ENCODE data around the gene SRCIN1. TPM values are rescaled to one million over a fixed set of nuclear protein-coding genes. Genes with fewer than 3 reads are reported as not detected.

The SRCIN1 gene
- total RNA-seq, 1 donor from 2014 or later, result 0.20 TPM

DNA sequence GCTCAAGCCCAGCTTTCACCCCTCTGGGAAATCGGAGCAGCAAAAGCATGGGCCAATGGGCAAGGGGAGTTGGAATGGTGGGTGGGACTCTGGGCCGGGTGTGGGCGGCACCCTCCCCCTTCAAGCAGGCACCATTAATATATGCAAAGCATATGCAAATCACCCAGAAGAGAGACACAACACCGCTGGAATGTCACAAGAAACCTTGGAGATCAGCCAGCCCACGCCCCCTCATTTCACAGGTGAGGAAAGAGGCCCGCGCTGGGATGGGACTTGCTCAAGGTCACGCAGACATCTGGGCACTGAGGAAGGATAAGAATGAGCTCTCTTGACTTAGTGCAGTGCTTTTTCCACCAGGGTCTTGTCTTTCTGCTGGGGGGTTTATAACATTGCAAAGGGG lies 4.8 kb downstream of the SRCIN1 start:
- no peak for DNase-seq (ENCODE audit: low read depth, low spot score)

DNA sequence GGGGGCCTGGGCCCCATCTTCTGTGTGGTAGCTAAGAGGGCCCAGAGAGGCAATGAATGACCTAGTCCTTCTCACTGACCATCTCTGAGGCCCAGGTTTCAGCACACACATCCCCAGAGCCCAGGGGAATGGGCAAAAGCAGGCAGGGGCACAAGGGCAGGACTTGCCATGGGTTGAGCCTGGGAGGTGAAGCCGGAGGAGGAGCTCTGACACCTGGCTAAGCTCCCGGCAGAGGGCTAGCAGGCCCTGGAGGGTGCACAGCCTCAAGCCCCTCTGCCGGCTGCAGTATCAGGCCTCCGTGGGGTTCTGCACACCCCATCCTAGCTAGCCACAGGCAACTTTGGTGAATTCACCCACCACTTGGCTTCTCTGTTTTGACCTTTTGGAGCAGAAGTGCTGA lies 5.3 kb downstream of the SRCIN1 start:
- DNase-seq (ENCODE audit: low read depth, low spot score), result no peak

DNA sequence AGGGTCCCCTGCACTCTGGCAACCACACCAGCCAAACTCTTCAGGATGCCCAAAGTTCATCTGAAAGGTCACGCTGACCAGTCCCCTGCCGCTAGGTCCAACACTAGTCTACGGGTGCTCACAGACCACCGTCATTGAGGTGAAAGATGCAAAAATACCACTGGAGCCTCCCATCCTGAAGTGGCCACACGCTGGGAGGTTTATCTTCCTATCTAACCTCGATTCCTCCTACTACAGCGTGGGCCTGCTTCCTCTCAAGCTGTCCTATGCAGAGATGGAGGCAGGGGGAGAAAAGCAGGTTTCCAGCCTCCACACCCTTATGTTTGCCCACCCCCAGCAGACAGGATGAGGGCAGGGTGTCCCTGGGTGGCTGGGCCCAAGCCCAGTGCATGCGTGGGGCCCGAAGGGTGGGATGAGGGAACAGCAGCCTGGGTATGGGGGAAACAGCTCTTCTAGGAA lies 6.3 kb downstream of the SRCIN1 start:
- no peak for DNase-seq (ENCODE audit: low read depth, low spot score)

GRCh38 chr17:38598995-38599394 lies 6.8 kb downstream of the SRCIN1 start:
- no peak for DNase-seq (ENCODE audit: low read depth, low spot score)

DNA sequence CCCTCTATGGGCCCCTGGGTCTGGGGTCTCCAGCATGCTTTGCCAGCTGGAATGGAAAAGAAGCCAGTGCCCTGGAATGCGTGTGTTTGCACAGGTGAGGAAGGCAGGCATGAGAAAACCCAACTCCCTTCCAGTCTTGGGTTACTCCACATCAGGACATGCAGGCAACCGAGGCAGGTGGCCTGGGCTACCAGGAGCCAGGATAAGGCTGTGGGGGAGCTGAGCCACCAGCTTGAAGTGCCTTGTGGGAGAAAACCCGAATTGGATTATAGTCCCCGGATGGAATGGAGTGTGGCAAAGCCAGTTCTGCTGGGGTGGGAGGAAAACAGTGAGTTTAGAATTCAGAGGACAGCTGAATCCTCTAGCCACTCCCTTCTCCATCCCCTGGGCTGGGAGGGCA lies 7.2 kb downstream of the SRCIN1 start:
- DNase-seq (ENCODE audit: low read depth, low spot score), result no peak

DNA sequence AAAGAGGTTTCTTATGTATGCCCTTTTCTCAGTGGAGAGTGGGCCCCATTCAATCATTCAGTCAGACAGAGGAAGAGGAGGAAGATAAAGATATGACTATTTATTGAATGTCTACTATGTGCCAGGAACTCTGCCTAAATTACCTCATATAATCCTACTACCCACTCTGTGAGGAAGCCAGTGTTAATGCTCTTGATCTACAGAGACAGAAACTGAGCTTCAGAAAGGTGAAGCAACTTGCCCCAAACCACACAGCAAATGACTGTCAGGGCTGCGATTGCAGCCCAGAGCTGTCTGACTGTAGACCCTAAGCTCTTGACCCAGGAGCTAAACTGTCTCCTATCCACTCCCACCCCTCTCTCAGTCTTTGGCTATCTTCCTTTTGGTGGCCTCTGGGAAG lies 8.4 kb downstream of the SRCIN1 start:
- no peak for DNase-seq (ENCODE audit: low read depth, low spot score)

GRCh38 chr17:38596651-38597050 lies 9.1 kb downstream of the SRCIN1 start:
- no peak for DNase-seq (ENCODE audit: low read depth, low spot score)

GRCh38 chr17:38595892-38596291 lies 9.9 kb downstream of the SRCIN1 start:
- no peak for DNase-seq (ENCODE audit: low read depth, low spot score)

DNA sequence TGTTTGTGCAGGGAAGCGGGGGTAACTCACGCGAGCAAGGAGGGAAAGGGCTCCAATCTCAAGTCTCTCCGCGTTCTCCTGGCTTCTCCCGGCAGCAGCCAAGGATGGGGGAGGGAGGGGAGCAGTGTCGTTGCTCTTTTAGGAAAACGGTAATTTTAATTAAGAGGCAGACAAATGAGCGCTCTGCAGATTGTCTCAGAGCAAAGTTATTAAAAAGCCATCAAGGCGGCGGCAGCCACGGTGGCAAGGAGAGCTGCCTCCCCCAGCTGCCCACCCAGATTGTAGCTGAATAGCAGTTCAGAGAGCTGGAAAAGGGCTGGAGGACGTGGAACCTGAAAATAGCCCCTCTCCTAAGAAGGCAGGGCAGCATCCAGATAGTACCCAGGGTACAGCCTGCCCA lies 11.6 kb downstream of the SRCIN1 start:
- DNase-seq (ENCODE audit: low read depth, low spot score), result no peak

GRCh38 chr17:38592487-38592886 lies 13.3 kb downstream of the SRCIN1 start:
- no peak for DNase-seq (ENCODE audit: low read depth, low spot score)

- no peak for DNase-seq (ENCODE audit: low read depth, low spot score)
These were observed 14.0 kb downstream of the SRCIN1 start for GRCh38 chr17:38591759-38592241.

DNA sequence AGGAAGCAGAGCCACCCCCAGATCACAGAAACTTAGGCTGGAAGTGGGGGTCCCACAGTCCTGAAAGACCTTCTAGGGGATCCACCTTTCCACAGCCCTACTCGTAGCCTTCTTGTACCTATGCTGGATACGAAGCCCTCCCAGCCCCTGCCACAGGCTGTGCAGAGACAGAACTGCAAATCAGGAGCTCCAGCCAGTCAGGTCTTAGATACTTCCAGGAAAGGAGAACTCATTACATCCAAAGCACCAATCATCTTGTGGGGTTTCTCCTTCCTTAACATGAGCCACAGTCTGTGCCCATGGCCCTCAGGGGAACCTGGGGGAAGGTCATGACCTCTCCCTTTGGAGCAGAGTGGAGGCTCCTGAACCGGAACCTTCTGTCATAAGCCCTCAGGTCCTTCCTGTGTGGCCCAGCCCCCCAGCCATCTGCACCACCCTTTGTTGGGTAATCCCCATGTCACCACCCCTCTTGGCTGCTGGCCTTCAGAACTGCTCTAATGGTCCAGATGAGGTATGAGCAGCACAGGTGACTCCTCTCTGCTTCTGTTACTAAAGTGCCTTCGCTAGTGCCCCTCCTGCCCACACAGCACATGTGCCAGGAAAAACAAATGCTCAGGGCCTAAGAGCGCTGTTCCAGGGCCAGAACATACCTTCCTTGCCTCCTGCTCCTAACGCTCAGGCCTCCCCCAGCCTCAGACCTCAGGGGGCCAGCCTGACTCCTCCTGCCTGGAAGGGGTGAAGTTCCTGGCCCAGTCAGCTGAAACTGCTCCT lies 14.6 kb downstream of the SRCIN1 start:
- DNase-seq (ENCODE audit: low read depth, low spot score), result no peak

- DNase-seq (ENCODE audit: low read depth, low spot score), result no peak
These were observed 16.2 kb downstream of the SRCIN1 start for GRCh38 chr17:38589462-38590114.

DNA sequence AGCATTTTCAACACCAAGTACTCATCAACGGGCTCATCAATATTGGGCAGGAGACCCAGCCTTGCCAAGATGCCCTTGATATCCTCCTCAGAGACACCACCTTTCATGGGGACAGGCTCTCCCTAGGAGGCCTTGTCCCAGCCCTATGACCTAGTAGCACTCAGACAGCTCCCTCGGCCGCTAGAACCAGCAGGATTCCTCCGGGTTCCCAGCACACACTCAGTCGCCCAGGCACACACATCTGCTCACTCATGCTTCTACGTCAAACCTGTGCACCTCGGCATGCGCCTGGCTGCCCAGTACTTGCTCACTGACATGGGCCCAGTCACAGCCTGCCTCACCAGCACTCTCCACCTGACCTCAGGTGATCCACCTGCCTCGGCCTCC lies 17.0 kb downstream of the SRCIN1 start:
- no peak for DNase-seq (ENCODE audit: low read depth, low spot score)

DNA sequence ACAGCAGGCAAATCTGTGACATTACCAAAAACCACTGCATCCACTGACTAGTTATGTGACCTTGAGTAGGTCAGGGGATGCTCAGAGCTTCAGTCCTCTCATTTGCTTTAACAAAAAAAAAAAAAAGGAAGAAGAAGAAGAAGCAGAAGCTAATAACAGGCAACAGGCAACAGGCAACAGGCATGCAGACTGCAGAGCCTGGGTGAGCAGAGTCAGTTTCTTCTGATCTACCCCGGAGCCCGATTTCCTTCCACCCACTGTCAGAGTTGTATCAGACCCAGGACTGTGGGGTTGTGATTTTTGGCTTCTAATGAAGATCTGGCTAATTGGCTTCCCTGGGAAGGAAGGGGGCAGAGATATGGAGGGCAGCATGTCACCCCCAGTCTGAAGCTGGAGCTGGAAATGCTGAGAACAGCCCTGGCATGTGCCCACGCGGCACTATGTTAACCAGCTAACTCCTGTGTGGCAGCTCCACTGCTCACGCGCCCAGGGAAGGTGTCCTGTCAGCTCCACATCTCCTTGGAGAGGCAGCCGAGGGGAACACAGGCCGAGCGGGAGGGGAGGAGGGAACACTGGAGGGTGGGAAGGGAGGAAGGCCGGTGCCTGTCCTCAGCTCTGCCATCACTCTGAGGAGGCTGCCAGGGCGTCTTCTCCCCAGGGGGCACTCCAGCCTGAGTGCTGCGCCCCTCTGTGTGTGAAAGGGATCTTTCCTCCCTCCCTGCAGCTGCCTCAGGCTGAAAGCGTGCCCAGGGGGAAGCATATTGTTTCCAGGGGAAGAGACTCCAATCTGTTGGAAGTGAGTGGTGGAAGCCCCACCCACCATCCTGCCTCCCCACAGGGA lies 17.6 kb downstream of the SRCIN1 start:
- DNase-seq (ENCODE audit: low read depth, low spot score), result no peak

DNA sequence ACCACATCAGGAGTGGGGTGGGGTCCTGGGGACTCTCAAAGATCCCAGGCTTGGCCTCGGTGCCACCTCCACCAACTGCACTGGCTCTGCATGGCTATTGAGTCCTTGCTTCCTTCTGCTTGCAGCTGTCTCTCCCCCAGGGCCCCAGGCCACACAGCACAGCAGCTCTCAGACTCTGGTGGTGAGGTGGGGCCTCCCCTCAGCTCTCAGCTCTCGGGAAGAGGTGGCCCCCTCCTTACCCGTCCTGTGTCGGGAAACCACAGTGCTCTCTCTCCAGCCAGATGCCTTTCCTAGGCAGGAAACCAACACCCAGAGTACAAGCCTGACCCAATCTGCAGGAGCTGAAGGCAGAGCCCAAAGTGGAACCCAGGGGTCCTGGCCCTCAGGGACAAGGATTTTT lies 18.5 kb downstream of the SRCIN1 start:
- no peak for DNase-seq (ENCODE audit: low read depth, low spot score)

GRCh38 chr17:38586788-38587187 lies 19.0 kb downstream of the SRCIN1 start:
- DNase-seq (ENCODE audit: low read depth, low spot score), result no peak

DNA sequence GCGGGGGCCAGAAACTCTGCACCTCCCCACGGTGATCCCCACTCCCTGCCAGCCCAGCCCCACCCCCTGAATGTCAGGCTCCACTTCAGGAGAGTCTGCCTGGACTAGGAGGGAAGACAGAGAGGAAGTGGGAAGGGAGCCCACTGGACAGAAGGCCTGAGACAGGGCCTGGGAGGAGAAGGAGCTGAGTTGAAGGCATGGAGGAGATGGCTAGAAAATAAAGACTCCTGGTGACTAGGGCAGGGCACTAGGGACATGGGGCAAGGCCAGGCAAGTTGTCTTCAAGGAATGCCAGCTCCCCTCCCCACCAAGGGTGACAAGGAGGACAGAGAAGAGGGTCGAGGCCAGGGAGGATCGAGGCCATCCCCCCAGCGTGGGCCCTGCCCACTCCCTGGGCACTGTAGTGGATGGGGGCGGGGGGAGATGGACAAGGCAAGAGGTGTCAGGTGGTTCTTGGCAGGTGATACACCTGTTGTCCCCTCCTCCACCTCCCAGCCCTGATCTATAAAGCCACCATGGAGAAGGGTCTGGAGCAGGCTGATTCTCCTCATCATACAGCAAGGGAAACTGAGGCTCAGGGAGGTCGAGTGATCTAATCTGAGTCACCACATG lies 19.7 kb downstream of the SRCIN1 start:
- DNase-seq (ENCODE audit: low read depth, low spot score), result no peak

- DNase-seq (ENCODE audit: low read depth, low spot score), result no peak
These were observed 20.5 kb downstream of the SRCIN1 start for GRCh38 chr17:38585056-38585917.

DNA sequence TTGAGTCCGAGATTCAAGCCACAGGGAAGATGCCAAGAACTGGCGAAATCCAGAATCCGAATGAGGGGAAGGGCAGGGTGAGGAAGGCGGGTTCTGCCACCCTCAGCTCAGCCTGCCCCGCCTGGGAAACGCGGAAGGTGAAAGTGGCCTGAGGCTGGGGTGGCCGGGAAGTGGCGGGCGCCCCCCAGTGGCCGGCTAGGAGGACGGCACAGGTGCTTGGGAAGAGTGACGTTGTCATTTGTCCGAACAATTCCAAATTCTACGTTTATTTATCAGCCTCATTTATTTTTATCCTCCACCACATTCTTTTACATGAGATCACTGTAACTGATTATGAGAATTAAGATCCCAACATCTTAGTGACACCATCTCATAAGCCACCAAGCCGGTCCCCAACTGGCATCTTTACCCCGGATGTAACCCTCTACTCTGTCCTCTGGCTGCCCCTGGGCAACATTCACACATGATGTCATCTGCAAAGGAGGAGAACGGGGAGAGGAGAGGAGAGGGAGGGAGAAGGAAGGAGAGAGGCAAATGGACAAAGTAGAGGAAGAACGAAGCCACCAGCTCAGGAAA lies 21.3 kb downstream of the SRCIN1 start:
- no peak for DNase-seq (ENCODE audit: low read depth, low spot score)
